ENCODE results near the gene WNT3A.

GRCh38 chr1:228072658-228073043 is 65.9 kb downstream of the WNT3A start:
- no peak for TF ChIP-seq CTCF (IDR thresholded peaks at IDR 0.05)
- no peak for TF ChIP-seq POLR2A (IDR thresholded peaks at IDR 0.05)
- no peak for TF ChIP-seq POLR2AphosphoS5 (IDR thresholded peaks at IDR 0.05)

Measured in upper lobe of left lung (tissue), 4 donors.